ENCODE data around the gene ATP6V0E2.

ATP6V0E2 gene

DNA sequence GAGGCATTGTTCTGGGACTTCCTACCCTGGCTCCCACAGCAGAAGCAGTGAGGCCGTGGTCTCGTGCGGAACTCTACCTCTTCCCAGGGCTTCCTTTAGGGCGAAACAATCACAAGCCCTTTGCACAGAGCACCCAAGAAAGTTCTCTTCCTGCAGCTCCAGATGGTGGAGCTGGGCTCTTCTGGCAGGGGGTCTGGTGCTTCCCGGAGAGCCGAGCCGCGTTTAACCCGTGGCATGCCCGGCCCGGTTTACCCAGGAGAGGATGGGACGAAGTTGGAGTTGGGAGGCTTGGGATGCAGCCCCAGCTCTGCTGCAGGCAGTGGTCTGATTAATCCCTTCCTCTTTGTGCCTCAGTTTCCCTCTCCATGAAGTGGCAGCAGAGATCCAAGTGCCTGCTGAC lies 9.0 kb upstream of the ATP6V0E2 start:
- Histone ChIP-seq H3K4me1 (ENCODE audit: control insufficient read depth, insufficient read depth, low read length) (no peaks in the 10 kb centered on the region), H3K9me3 (ENCODE audit: control insufficient read depth, insufficient read depth, low read length) (no peaks in the 10 kb centered on the region), H3K4me3 (ENCODE audit: low read depth, low read length) (no peak overlapping the region), H3K27ac (ENCODE audit: low read depth, low read length) (no peak overlapping the region), H3K36me3 (ENCODE audit: control insufficient read depth, insufficient read depth, low read length) (peaks cover 2% of the 10 kb centered on the region; the same call in 1 of the 2 replicates), H3K27me3 (ENCODE audit: control insufficient read depth, insufficient read depth, low read length) (no peaks in the 10 kb centered on the region), H3K9ac (ENCODE audit: low read depth, low read length) (no peak overlapping the region)

DNA sequence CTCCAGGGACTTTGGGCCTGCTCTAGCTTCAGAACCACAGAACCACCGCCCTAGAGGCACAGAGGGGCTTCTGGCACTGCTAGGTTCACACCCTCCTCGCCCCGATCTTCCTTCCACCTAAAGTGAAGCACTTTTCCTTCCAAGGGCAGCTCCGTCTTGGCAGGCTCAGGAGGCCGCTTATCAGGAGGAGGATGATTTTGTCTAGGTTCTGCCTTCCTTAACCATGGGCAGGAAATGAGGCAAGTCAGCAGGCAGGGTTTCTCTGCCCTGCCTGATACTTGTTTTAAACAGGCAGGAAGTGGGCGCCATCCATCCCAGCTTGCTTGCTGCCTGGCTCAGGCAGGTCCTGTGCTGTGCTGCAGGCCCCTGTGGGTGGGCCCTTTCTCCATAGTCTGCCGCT lies 8.3 kb upstream of the ATP6V0E2 start:
- no peak overlapping the region for H3K9ac ChIP-seq (ENCODE audit: low read depth, low read length)
- peaks cover 6% of the 10 kb centered on the region; the same call in 1 of the 2 replicates for H3K36me3 ChIP-seq (ENCODE audit: control insufficient read depth, insufficient read depth, low read length)
- H3K9me3 ChIP-seq (ENCODE audit: control insufficient read depth, insufficient read depth, low read length): no peaks in the 10 kb centered on the region
- H3K4me1 ChIP-seq (ENCODE audit: control insufficient read depth, insufficient read depth, low read length): no peaks in the 10 kb centered on the region
- no peak overlapping the region for H3K27ac ChIP-seq (ENCODE audit: low read depth, low read length)
- H3K4me3 ChIP-seq (ENCODE audit: low read depth, low read length): no peak overlapping the region
- H3K27me3 ChIP-seq (ENCODE audit: control insufficient read depth, insufficient read depth, low read length): no peaks in the 10 kb centered on the region

DNA sequence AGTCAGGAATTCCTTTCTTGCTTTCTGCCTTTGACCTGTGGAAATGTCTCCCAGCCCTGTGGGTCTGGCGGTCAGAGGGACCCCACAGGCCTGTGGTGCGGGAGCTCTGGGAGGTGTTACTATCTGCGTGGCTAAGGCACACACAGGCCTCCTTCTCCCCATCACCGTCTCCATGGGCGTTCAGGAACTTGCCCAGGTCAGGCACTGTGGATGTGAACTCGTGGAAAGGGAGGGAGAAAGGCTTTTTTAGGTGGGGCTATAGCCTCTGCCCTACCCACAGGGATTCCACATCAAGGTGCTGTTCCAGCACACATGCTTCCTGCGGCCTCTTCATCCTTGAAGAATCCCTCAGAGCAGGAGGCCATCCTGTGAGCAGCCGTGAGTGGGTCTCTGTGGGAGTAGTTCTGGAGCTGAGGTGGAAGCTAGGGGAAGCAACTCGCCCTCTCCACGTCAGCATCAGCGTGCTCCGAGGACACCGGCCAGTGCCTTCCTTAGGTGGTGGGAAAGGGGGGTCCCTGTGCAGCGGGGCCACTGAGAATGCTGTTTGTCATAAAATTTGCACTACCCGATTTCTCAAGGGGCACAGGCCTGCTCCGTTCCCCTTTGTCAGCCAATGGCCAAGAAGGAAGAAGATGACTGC lies 7.5 kb upstream of the ATP6V0E2 start:
- no peak overlapping the region for H3K27ac ChIP-seq (ENCODE audit: low read depth, low read length)
- no peaks in the 10 kb centered on the region for H3K27me3 ChIP-seq (ENCODE audit: control insufficient read depth, insufficient read depth, low read length)
- H3K4me1 ChIP-seq (ENCODE audit: control insufficient read depth, insufficient read depth, low read length): no peaks in the 10 kb centered on the region
- H3K9me3 ChIP-seq (ENCODE audit: control insufficient read depth, insufficient read depth, low read length): no peaks in the 10 kb centered on the region
- H3K4me3 ChIP-seq (ENCODE audit: low read depth, low read length): no peak overlapping the region
- no peak overlapping the region for H3K9ac ChIP-seq (ENCODE audit: low read depth, low read length)
- H3K36me3 ChIP-seq (ENCODE audit: control insufficient read depth, insufficient read depth, low read length): peaks cover 6% of the 10 kb centered on the region; the same call in 1 of the 2 replicates

DNA sequence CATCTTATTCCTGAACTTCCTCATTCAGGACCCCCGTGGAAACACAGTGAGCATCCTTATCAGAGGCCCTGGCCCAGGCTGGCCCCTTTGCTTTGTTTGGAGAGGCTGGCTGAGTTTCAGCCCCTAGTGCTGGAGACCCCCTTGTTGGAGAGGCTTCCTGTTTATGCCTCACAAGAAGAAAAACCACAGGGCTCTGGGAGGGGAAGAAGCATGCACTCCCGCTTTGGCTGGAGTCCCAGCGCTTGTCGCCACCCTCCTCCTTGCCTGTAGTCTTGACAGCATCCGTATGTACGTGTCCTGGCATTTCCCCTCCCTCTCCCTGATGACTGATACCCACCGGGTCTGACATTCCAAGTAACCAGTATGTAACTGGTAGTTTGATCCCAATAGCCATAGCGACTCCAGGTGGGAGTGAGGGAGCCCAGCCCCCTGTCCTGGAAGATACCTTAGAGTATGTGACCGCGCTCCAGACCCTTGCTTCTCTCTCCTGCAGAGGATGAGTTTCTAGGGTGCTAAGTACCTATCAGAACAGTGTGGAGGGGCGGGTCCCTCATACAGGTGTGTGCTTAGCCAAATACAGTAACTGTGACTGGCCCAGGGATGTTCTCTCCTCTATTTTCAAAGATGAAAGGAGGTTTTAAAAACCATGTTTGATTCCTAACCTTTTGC lies 6.9 kb upstream of the ATP6V0E2 start:
- Histone ChIP-seq H3K4me1 (ENCODE audit: control insufficient read depth, insufficient read depth, low read length) (no peaks in the 10 kb centered on the region), H3K9me3 (ENCODE audit: control insufficient read depth, insufficient read depth, low read length) (no peaks in the 10 kb centered on the region), H3K27me3 (ENCODE audit: control insufficient read depth, insufficient read depth, low read length) (no peaks in the 10 kb centered on the region), H3K36me3 (ENCODE audit: control insufficient read depth, insufficient read depth, low read length) (peaks cover 6% of the 10 kb centered on the region; the same call in 1 of the 2 replicates), H3K9ac (ENCODE audit: low read depth, low read length) (no peak overlapping the region), H3K27ac (ENCODE audit: low read depth, low read length) (no peak overlapping the region), H3K4me3 (ENCODE audit: low read depth, low read length) (no peak overlapping the region)

DNA sequence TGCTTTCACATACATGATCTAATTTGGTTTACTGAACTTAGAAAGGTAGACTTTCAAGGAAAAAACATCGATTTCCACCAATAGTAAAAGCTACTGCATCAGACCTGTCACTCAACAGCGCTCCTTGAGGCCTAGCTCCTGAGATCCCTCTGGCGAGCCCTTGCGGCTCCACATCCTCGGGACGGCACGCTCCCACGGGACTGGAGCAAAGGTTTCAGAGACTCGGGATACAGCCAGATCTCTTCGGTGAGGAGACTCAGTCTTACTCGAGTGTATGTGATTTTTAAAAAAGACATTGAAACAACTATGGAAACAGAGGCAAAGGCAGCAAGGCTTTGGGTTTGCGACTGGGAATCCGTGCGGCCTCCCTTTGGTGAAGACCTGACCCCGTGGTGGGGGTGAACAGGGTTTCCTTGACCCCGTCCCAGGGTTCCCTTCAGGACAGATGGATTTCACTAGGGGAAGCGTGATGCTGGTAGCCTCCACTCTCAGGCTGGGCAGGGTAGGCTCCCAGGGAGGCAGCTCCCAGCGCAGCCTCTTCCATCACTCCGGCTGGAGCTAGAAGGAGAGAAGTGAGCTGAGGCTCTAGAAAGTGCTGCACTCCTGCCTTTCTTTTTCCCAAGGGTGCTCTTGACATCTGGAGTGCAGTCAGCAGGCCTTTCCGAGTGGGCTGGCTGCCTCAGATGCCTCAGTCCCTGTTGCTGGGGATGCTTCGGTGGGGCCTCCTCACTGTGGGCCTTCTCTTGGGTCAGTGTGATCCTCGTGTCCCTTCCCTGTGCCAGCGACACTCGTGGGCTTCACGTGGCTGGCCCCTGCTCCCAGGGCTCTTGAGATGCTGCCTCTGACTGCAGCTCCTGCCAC lies 5.8 kb upstream of the ATP6V0E2 start:
- peaks cover 6% of the 10 kb centered on the region; the same call in 1 of the 2 replicates for H3K36me3 ChIP-seq (ENCODE audit: control insufficient read depth, insufficient read depth, low read length)
- H3K27me3 ChIP-seq (ENCODE audit: control insufficient read depth, insufficient read depth, low read length): 0 out of 2 replicates have a peak, but pooled peaks cover 5% of the 10 kb centered on the region
- H3K9ac ChIP-seq (ENCODE audit: low read depth, low read length): no peak overlapping the region
- no peak overlapping the region for H3K27ac ChIP-seq (ENCODE audit: low read depth, low read length)
- H3K4me1 ChIP-seq (ENCODE audit: control insufficient read depth, insufficient read depth, low read length): peaks cover 5% of the 10 kb centered on the region; the same call in 1 of the 2 replicates
- no peaks in the 10 kb centered on the region for H3K9me3 ChIP-seq (ENCODE audit: control insufficient read depth, insufficient read depth, low read length)
- no peak overlapping the region for H3K4me3 ChIP-seq (ENCODE audit: low read depth, low read length)

DNA sequence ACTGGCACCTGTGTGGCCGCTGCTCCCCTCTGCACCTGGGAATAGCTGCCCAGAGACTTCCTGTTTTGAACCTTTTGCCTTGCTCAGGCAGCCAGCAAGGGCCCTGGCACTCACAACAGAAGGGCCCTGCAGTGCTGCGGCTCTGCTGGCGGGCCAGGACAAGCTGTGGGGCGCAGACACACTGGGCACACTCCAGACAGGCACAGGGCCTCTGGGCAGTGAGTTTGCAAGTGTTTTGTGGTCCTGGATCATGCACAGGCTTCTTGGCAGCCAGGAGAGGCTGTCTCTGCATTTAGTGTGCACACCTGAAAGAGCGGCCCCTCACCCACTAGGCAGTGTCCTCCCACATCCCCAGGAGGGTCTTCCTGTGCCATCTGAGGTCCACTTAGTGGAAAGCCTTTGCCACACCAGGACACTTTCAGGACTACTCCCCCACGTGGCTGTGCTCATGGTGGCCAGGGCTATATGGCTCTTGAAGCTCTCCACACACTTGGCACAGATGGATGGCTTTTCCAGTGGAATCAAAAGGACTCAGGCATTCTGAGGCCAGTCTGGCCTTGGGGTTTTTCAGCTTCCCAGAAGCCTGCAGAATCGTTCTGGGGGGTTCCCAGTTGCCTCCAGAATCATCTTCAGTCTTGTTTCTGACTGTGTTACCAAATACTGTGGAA lies 5.0 kb upstream of the ATP6V0E2 start:
- Histone ChIP-seq H3K9ac (ENCODE audit: low read depth, low read length) (no peak overlapping the region), H3K36me3 (ENCODE audit: control insufficient read depth, insufficient read depth, low read length) (peaks cover 6% of the 10 kb centered on the region; the same call in 1 of the 2 replicates), H3K9me3 (ENCODE audit: control insufficient read depth, insufficient read depth, low read length) (no peaks in the 10 kb centered on the region), H3K27ac (ENCODE audit: low read depth, low read length) (no peak overlapping the region), H3K27me3 (ENCODE audit: control insufficient read depth, insufficient read depth, low read length) (0 out of 2 replicates have a peak, but pooled peaks cover 5% of the 10 kb centered on the region), H3K4me3 (ENCODE audit: low read depth, low read length) (no peak overlapping the region), H3K4me1 (ENCODE audit: control insufficient read depth, insufficient read depth, low read length) (peaks cover 5% of the 10 kb centered on the region; the same call in 1 of the 2 replicates)

DNA sequence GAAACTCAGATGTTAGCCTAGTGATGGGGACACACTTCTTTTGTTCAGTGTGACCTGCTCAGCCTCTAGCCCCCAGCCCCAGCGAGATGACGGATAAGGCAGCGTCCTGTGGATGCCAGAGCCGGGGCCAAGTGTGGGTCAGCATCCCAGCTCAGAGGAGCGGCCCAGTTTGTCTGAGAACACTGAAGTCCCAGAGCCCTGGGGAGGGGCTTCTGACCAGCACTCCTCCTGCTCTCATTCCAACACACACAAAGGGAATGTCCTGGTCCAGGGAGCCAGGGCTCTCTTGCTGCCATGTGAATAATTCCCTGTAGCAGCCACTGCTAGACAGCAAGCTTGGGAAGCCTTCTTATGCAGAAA lies 4.5 kb upstream of the ATP6V0E2 start:
- peaks cover 8% of the 10 kb centered on the region for H3K27me3 ChIP-seq (ENCODE audit: control insufficient read depth, insufficient read depth, low read length)
- peaks cover 8% of the 10 kb centered on the region for H3K4me1 ChIP-seq (ENCODE audit: control insufficient read depth, insufficient read depth, low read length)
- no peak overlapping the region for H3K27ac ChIP-seq (ENCODE audit: low read depth, low read length)
- H3K4me3 ChIP-seq (ENCODE audit: low read depth, low read length): no peak overlapping the region
- no peak overlapping the region for H3K9ac ChIP-seq (ENCODE audit: low read depth, low read length)
- no peaks in the 10 kb centered on the region for H3K9me3 ChIP-seq (ENCODE audit: control insufficient read depth, insufficient read depth, low read length)
- peaks cover 6% of the 10 kb centered on the region; the same call in 1 of the 2 replicates for H3K36me3 ChIP-seq (ENCODE audit: control insufficient read depth, insufficient read depth, low read length)

DNA sequence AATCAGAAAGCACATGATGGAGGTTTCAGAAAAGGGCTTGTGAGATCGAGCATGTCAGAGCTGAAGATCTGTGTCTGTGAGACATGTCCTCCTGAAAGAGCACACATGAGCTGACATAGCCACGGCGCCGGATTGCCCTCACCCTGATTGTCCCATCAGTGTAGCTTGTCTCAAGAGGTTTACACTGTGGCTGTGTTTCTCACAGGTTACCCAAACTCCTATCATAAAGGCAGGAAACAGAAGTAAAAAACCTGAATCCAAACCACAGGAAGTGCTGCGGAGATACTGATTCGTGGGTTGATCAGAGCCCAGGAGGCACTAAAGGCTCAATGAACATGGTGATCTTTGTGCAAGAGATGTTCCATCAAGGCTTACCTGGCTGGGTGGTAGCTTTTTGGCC lies 3.9 kb upstream of the ATP6V0E2 start:
- no peaks in the 10 kb centered on the region for H3K9me3 ChIP-seq (ENCODE audit: control insufficient read depth, insufficient read depth, low read length)
- H3K27me3 ChIP-seq (ENCODE audit: control insufficient read depth, insufficient read depth, low read length): peaks cover 14% of the 10 kb centered on the region
- no peak overlapping the region for H3K4me3 ChIP-seq (ENCODE audit: low read depth, low read length)
- H3K9ac ChIP-seq (ENCODE audit: low read depth, low read length): no peak overlapping the region
- peaks cover 11% of the 10 kb centered on the region for H3K4me1 ChIP-seq (ENCODE audit: control insufficient read depth, insufficient read depth, low read length)
- H3K27ac ChIP-seq (ENCODE audit: low read depth, low read length): no peak overlapping the region
- H3K36me3 ChIP-seq (ENCODE audit: control insufficient read depth, insufficient read depth, low read length): peaks cover 6% of the 10 kb centered on the region; the same call in 1 of the 2 replicates

DNA sequence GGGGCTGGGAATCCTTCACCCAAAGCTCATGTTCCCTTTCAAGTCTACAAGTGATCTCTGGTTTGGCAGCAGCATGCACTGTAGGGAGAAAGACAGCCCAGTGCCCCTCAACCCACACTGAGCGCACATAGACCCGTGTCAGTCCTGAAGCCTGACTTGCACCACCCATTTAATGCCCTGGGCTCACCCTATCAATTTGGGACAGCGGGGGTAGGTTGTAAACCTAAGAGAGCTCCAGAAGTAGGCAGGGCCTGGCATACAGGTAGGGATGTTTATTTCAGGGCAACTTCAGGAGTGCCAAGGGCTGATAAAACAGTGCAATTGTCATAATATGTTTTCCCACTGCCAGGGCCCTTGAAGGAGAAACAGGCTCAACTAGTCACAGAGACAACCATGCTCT lies 3.5 kb upstream of the ATP6V0E2 start:
- peaks cover 18% of the 10 kb centered on the region for H3K27me3 ChIP-seq (ENCODE audit: control insufficient read depth, insufficient read depth, low read length)
- no peak overlapping the region for H3K4me3 ChIP-seq (ENCODE audit: low read depth, low read length)
- no peaks in the 10 kb centered on the region for H3K9me3 ChIP-seq (ENCODE audit: control insufficient read depth, insufficient read depth, low read length)
- H3K9ac ChIP-seq (ENCODE audit: low read depth, low read length): no peak overlapping the region
- no peak overlapping the region for H3K27ac ChIP-seq (ENCODE audit: low read depth, low read length)
- peaks cover 6% of the 10 kb centered on the region; the same call in 1 of the 2 replicates for H3K36me3 ChIP-seq (ENCODE audit: control insufficient read depth, insufficient read depth, low read length)
- H3K4me1 ChIP-seq (ENCODE audit: control insufficient read depth, insufficient read depth, low read length): peaks cover 11% of the 10 kb centered on the region

DNA sequence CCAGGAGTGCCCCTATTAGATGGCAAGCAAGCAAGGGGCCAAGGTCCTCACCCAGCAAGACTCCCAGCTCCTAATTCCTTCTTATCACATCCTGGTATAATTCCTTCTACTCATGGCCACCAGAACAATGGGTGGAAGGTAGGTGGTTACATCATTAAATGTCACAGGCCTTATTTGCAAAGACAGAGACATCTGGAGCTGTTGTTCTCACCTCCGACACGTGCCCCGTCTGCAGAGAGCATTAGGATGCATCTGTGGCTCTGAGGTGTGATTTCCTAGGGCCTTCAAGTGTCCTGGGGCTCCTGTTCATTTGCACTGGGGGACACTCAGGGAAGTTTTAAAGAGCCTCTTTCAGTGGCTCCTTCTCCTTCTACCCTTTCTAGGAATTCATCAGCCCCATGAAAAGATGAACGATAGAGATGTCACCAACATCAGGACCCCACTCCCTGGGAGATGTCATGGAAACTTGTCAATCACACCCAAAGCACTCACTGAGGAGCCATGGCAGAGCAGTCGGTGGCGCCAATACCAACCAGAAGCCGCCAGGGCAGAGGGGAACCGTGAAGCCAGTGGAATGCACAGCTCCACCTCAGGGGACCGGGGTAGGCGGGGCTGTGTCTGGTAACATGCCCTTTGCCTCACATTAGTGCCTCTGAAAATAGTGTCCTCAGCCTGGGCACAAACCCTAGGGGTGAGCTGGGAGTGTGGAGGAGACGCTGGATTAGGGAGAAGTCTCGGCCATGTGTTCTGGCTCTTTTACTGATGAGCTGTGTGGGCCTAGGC lies 2.9 kb upstream of the ATP6V0E2 start:
- Histone ChIP-seq H3K27ac (ENCODE audit: low read depth, low read length) (no peak overlapping the region), H3K36me3 (ENCODE audit: control insufficient read depth, insufficient read depth, low read length) (peaks cover 6% of the 10 kb centered on the region; the same call in 1 of the 2 replicates), H3K27me3 (ENCODE audit: control insufficient read depth, insufficient read depth, low read length) (peaks cover 22% of the 10 kb centered on the region), H3K9ac (ENCODE audit: low read depth, low read length) (no peak overlapping the region), H3K4me1 (ENCODE audit: control insufficient read depth, insufficient read depth, low read length) (peaks cover 11% of the 10 kb centered on the region), H3K4me3 (ENCODE audit: low read depth, low read length) (no peak overlapping the region), H3K9me3 (ENCODE audit: control insufficient read depth, insufficient read depth, low read length) (no peaks in the 10 kb centered on the region)
